GM19099 (cell line): Measurements from ENCODE around the gene ATAD3B.

Experiments
- POLR2A ChIP-seq: IDR thresholded peaks from 3 replicates; pipeline ENCODE4 v1.6.1; 2011; ENCODE audit warnings: low read depth; ENCODE audit not compliant: insufficient read length; ENCODE audit errors: extremely low read depth

The ATAD3B gene

GRCh38 chr1:1477206-1477605 lies 5.6 kb downstream of the ATAD3B start:
- TF ChIP-seq POLR2A, result no peak

- TF ChIP-seq POLR2A, result no peak
These were observed 8.3 kb downstream of the ATAD3B start for GRCh38 chr1:1479547-1480487.

GRCh38 chr1:1482856-1483255 lies 11.3 kb downstream of the ATAD3B start:
- no peak for TF ChIP-seq POLR2A

DNA sequence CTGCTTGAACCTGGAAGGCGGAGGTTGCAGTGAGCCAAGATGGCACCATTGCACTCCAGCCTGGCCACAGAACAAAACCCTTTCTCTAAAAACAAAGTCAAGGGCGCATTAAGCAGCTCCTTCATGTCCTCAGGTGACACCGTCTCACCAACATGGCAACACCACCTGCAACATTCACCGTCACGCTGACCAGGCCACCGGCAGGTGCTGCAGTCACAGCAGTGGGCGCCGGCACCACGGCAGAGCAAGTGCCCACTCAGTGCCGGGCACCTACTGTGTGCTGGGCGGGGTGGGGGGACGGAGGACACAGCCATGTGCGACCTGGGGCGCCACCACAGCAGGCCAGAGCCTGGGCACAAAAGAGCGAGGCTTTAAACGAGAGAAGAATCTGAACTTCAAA lies 12.1 kb downstream of the ATAD3B start:
- TF ChIP-seq POLR2A, result no peak

DNA sequence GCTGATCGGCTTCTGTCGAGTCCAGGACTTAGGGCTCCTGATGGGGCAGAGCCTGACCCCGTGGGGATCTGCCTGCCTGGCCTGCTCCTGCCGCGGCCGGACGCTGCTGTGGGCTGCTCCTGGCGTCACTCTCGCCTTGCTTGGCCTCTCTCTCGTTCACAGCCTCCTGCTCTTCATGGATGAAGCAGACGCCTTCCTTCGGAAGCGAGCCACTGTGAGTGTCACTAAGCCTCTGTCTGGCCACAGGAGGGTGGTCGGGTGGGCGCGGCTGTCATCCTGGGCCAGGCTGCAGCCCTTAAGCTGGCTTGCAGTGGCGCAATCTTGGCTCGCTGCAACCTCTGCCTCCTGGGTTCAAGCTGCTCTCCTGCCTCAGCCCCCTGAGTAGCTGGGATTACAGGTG lies 16.1 kb downstream of the ATAD3B start:
- no peak for TF ChIP-seq POLR2A

GRCh38 chr1:1489231-1489630 lies 17.7 kb downstream of the ATAD3B start:
- no peak for TF ChIP-seq POLR2A

- no peak for TF ChIP-seq POLR2A
These were observed 18.3 kb downstream of the ATAD3B start for GRCh38 chr1:1489861-1490260.

GRCh38 chr1:1490633-1491230 lies 19.2 kb downstream of the ATAD3B start:
- no peak for TF ChIP-seq POLR2A

GRCh38 chr1:1491601-1492000 lies 20.0 kb downstream of the ATAD3B start:
- TF ChIP-seq POLR2A, result no peak

DNA sequence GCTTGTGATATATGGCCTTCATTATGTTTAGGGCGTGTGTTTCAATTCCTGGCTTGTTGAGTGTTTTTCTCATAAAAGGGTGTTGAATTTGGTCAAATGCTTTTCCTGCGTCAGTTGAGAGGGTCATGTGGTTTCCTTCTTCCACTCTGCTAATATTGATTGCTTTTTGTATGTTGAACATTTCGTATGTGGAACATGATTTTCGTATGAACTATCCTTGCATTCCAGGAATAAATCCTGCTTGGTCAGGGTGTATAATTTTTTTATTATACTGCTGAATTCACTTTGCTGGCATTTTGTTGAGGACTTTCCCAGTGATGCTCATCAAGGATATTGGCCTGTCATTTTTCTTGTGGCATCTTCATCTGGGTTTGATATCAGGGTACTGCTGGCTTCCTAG lies 35.7 kb downstream of the ATAD3B start:
- no peak for TF ChIP-seq POLR2A

GRCh38 chr1:1510912-1511532 lies 39.5 kb downstream of the ATAD3B start:
- no peak for TF ChIP-seq POLR2A

- TF ChIP-seq POLR2A, result peak; percentile 74
These were observed 40.1 kb downstream of the ATAD3B start, which contains the start of gene ATAD3A for GRCh38 chr1:1511533-1512285. Gene ATAD3A, plus strand, starts transcription at chr1:1512162. Its CDS starts 107 bp downstream, at chr1:1512269.

GRCh38 chr1:1517973-1518620 lies 46.5 kb downstream of the ATAD3B start:
- TF ChIP-seq POLR2A, result no peak

GRCh38 chr1:1521331-1521730 lies 49.8 kb downstream of the ATAD3B start:
- no peak for TF ChIP-seq POLR2A
